ENCODE results near the gene SPATA31C1.

DNA sequence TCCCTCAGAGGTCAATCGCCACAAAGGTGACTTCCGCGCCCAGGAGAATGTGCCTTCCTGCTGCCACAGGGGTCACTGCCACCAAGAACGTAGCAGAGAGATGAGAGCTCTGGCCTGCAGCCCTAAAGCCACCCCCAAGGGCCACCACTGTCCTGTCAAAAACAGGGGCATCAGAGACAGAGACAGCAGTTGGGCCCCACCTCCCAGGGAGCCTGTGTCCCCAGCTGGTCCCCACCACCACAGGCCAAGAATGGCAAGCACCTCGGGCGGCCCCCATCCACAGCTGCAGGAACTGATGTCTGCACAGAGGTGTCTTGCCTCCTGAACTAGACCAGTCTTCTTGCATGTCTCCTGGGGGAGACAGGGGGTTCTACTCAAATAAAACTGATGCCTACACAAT, 29.3 kb upstream of the SPATA31C1 start:
- no peak for TF ChIP-seq POLR2A (IDR thresholded peaks at IDR 0.05)
- TF ChIP-seq, protein P1, sequence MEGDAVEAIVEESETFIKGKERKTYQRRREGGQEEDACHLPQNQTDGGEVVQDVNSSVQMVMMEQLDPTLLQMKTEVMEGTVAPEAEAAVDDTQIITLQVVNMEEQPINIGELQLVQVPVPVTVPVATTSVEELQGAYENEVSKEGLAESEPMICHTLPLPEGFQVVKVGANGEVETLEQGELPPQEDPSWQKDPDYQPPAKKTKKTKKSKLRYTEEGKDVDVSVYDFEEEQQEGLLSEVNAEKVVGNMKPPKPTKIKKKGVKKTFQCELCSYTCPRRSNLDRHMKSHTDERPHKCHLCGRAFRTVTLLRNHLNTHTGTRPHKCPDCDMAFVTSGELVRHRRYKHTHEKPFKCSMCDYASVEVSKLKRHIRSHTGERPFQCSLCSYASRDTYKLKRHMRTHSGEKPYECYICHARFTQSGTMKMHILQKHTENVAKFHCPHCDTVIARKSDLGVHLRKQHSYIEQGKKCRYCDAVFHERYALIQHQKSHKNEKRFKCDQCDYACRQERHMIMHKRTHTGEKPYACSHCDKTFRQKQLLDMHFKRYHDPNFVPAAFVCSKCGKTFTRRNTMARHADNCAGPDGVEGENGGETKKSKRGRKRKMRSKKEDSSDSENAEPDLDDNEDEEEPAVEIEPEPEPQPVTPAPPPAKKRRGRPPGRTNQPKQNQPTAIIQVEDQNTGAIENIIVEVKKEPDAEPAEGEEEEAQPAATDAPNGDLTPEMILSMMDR (IDR thresholded peaks at IDR 0.05): no peak
